H9 (cell line): ENCODE measurements around the gene RUNDC1. TPM values are rescaled to one million over a fixed set of nuclear protein-coding genes. Genes with fewer than 3 reads are reported as not detected.

Experiments used
- DNase-seq: peaks from one replicate; pipeline ENCODE4 v3.0.0-alpha.2; 2017
- H2AFZ ChIP-seq: one replicate; pipeline ENCODE4 v1.6.1; 2013; ENCODE audit warnings: mild to moderate bottlenecking, low read length, control low read depth, moderate library complexity
- H2AK5ac ChIP-seq: 2 replicates; pipeline ENCODE4 v1.6.1; 2013; ENCODE audit warnings: low read length, control low read depth, mixed read lengths; ENCODE audit not compliant: insufficient read length
- H2BK120ac ChIP-seq: one replicate; pipeline ENCODE4 v1.6.1; 2013; ENCODE audit warnings: low read depth, mild to moderate bottlenecking, low read length, control low read depth, inconsistent platforms; ENCODE audit not compliant: poor library complexity, severe bottlenecking
- H2BK12ac ChIP-seq: 2 replicates; pipeline ENCODE4 v1.6.1; 2013; ENCODE audit warnings: low read length, control low read depth, mixed read lengths, low read depth; ENCODE audit not compliant: insufficient read length
- H2BK15ac ChIP-seq: 2 replicates; pipeline ENCODE4 v1.6.1; 2013; ENCODE audit warnings: low read depth, low read length, control low read depth
- H2BK20ac ChIP-seq: one replicate; pipeline ENCODE4 v1.6.1; 2013; ENCODE audit warnings: low read depth, mild to moderate bottlenecking, low read length, control low read depth, inconsistent platforms; ENCODE audit not compliant: poor library complexity, severe bottlenecking
- H2BK5ac ChIP-seq: 2 replicates; pipeline ENCODE4 v1.6.1; 2013; ENCODE audit warnings: low read length, control low read depth, mixed read lengths; ENCODE audit not compliant: insufficient read length
- H3K14ac ChIP-seq: 2 replicates; pipeline ENCODE4 v1.6.1; 2013; ENCODE audit warnings: low read length, control low read depth; ENCODE audit not compliant: insufficient read depth
- H3K18ac ChIP-seq: 2 replicates; pipeline ENCODE4 v1.6.1; 2013; ENCODE audit warnings: low read depth, mild to moderate bottlenecking, mixed read lengths, low read length, control low read depth; ENCODE audit not compliant: insufficient read length
- H3K23ac ChIP-seq: 2 replicates; pipeline ENCODE4 v1.6.1; 2013; ENCODE audit warnings: low read length, control low read depth, mixed read lengths, low read depth; ENCODE audit not compliant: insufficient read length
- H3K23me2 ChIP-seq: 2 replicates; pipeline ENCODE4 v1.6.1; 2013; ENCODE audit warnings: low read depth, mild to moderate bottlenecking, mixed read lengths, low read length, control low read depth; ENCODE audit not compliant: insufficient read length, poor library complexity, severe bottlenecking
- H3K27ac ChIP-seq: 2 replicates; pipeline ENCODE4 v1.5.1; 2013; ENCODE audit warnings: low read length, control low read depth, mixed read lengths, low read depth; ENCODE audit not compliant: insufficient read length
- H3K27me3 ChIP-seq: 2 replicates; pipeline ENCODE4 v1.6.1; 2013; ENCODE audit warnings: low read length, control low read depth, inconsistent platforms; ENCODE audit not compliant: insufficient read depth
- H3K4ac ChIP-seq: 2 replicates; pipeline ENCODE4 v1.6.1; 2013; ENCODE audit warnings: low read depth, mild to moderate bottlenecking, control low read depth, inconsistent platforms, low read length, moderate library complexity
- H3K4me1 ChIP-seq: 2 replicates; pipeline ENCODE4 v1.6.1; 2013; ENCODE audit warnings: low read length, control low read depth, inconsistent platforms; ENCODE audit not compliant: insufficient read depth
- H3K4me2 ChIP-seq: 2 replicates; pipeline ENCODE4 v1.6.1; 2013; ENCODE audit warnings: low read length, control low read depth, mixed read lengths; ENCODE audit not compliant: insufficient read length, insufficient read depth
- H3K56ac ChIP-seq: 2 replicates; pipeline ENCODE4 v1.6.1; 2013; ENCODE audit warnings: low read depth, mild to moderate bottlenecking, mixed read lengths, low read length, control low read depth; ENCODE audit not compliant: insufficient read length
- H3K79me1 ChIP-seq: 2 replicates; pipeline ENCODE4 v1.6.1; 2013; ENCODE audit warnings: low read depth, mild to moderate bottlenecking, moderate library complexity, low read length, control low read depth, inconsistent platforms; ENCODE audit not compliant: insufficient read depth, poor library complexity, severe bottlenecking
- H3K79me2 ChIP-seq: 2 replicates; pipeline ENCODE4 v1.6.1; 2013; ENCODE audit warnings: low read length, control low read depth, inconsistent platforms; ENCODE audit not compliant: insufficient read depth
- H3K9ac ChIP-seq: 2 replicates; pipeline ENCODE4 v1.6.1; 2013; ENCODE audit warnings: low read length, control low read depth, mixed read lengths; ENCODE audit not compliant: insufficient read length; ENCODE audit errors: extremely low read depth
- H3K9me3 ChIP-seq: one replicate; pipeline ENCODE4 v1.6.1; 2013; ENCODE audit warnings: low read depth, low read length, inconsistent platforms; ENCODE audit not compliant: control insufficient read depth
- H3T11ph ChIP-seq: one replicate; pipeline ENCODE4 v1.6.1; 2013; ENCODE audit warnings: mild to moderate bottlenecking, low read length, control low read depth, inconsistent platforms
- H4K20me1 ChIP-seq: one replicate; pipeline ENCODE4 v1.6.1; 2013; ENCODE audit not compliant: control insufficient read depth, insufficient read length, insufficient read depth
- H4K5ac ChIP-seq: 2 replicates; pipeline ENCODE4 v1.6.1; 2013; ENCODE audit warnings: low read depth, mild to moderate bottlenecking, mixed read lengths, low read length, control low read depth; ENCODE audit not compliant: insufficient read length
- H4K8ac ChIP-seq: replicated peaks from 2 replicates; pipeline ENCODE4 v1.6.1; 2013; ENCODE audit warnings: low read length, control low read depth, mixed read lengths, low read depth; ENCODE audit not compliant: insufficient read length
- H4K91ac ChIP-seq: 2 replicates; pipeline ENCODE4 v1.6.1; 2013; ENCODE audit warnings: low read depth, mild to moderate bottlenecking, moderate library complexity, mixed read lengths, low read length, control low read depth; ENCODE audit not compliant: insufficient read length
- H3K27ac Mint-ChIP-seq, 3 experiments: 2 replicates in 2 of 3; 3 replicates in 1 of 3; pipeline ENCODE4 v1.8.0; 2020 to 2021; ENCODE audit warnings: mixed read lengths in 3 of 3, mild to moderate bottlenecking in 1 of 3, moderate library complexity in 1 of 3
- H3K27me3 Mint-ChIP-seq: 2 replicates; pipeline ENCODE4 v1.8.0; 2021; ENCODE audit warnings: low read depth, mild to moderate bottlenecking, moderate library complexity, mixed read lengths
- H3K36me3 Mint-ChIP-seq, 3 experiments: 2 replicates in 2 of 3; 3 replicates in 1 of 3; pipeline ENCODE4 v1.8.0; 2020 to 2021; ENCODE audit warnings: low read depth in 3 of 3, mixed read lengths in 3 of 3; ENCODE audit not compliant: insufficient read depth in 1 of 3
- H3K4me1 Mint-ChIP-seq, 2 experiments: 2 replicates each; pipeline ENCODE4 v1.8.0; 2020; ENCODE audit warnings: mixed read lengths in 2 of 2
- H3K4me3 Mint-ChIP-seq, 2 experiments: 2 replicates in 1 of 2; 3 replicates in 1 of 2; pipeline ENCODE4 v1.8.0; 2020 to 2021; ENCODE audit warnings: mild to moderate bottlenecking in 2 of 2, mixed read lengths in 2 of 2, moderate library complexity in 1 of 2
- H3K9me3 Mint-ChIP-seq, 2 experiments: 2 replicates in 1 of 2; 3 replicates in 1 of 2; pipeline ENCODE4 v1.8.0; 2020; ENCODE audit warnings: mild to moderate bottlenecking in 2 of 2, mixed read lengths in 2 of 2, moderate library complexity in 1 of 2
- CTCF ChIP-seq: fragments of 200-600 bp; sonication (generic); conservative IDR thresholded peaks from 3 replicates; pipeline ENCODE4 v1.8.0; 2021; ENCODE audit warnings: antibody characterized with exemption, mild to moderate bottlenecking
- WGBS: extraction: QIAGEN DNeasy Blood & Tissue Kit; methylation state at CpG from one replicate; pipeline ENCODE4 v1.1.7; 2013; ENCODE audit warnings: missing lambda C conversion rate, low lambda C conversion rate, mixed read lengths; ENCODE audit not compliant: insufficient read length; ENCODE audit errors: extremely low coverage; 5-methylcytosine and 5-hydroxymethylcytosine counted together
- total RNA-seq: library from RNA; stranded (reverse); gene quantifications from 2 replicates; pipeline ENCODE4 v1.2.1, GENCODE V29; 2021

Gene RUNDC1
- total RNA-seq, 1 experiment from 2014 or later = 18.8 TPM

- no peaks in the 10 kb centered on the region for H3K23me2 ChIP-seq
- H3T11ph ChIP-seq = no peak overlapping the region
- TF ChIP-seq CTCF = no peak
- H2BK20ac ChIP-seq = no peak overlapping the region
- DNase-seq = no peak
- no peak overlapping the region for H3K14ac ChIP-seq
- H3K27ac Mint-ChIP-seq = peak overlapping the region in 1 of 3 experiments; percentile 80; a peak in 1 of 7 replicates
- H2BK12ac ChIP-seq = no peak overlapping the region
- peaks cover 3 to 23% (median 20%) of the 10 kb centered on the region in 3 experiments; a peak in 6 of 7 replicates for H3K36me3 Mint-ChIP-seq
- no peak overlapping the region for H3K4ac ChIP-seq
- H2BK120ac ChIP-seq = no peak overlapping the region
- no peak overlapping the region for H3K4me3 Mint-ChIP-seq
- no peaks in the 10 kb centered on the region for H3K27me3 ChIP-seq
- H3K27me3 Mint-ChIP-seq = no peaks in the 10 kb centered on the region
- no peak overlapping the region for H3K4me2 ChIP-seq
- no peak overlapping the region for H3K9ac ChIP-seq
- H4K8ac ChIP-seq = no peak overlapping the region
- no peak overlapping the region for H3K23ac ChIP-seq
- no peaks in the 10 kb centered on the region for H3K9me3 ChIP-seq
- H3K9me3 Mint-ChIP-seq = no peaks in the 10 kb centered on the region
- H4K91ac ChIP-seq = no peak overlapping the region
- no peaks in the 10 kb centered on the region for H3K79me2 ChIP-seq
- no peak overlapping the region for H3K27ac ChIP-seq
- H2BK15ac ChIP-seq = no peak overlapping the region
- no peak overlapping the region for H2BK5ac ChIP-seq
- no peak overlapping the region for H4K5ac ChIP-seq
- H3K4me1 ChIP-seq = no peaks in the 10 kb centered on the region; the same call in 1 of the 2 replicates
- no peak overlapping the region for H3K56ac ChIP-seq
- no peaks in the 10 kb centered on the region for H4K20me1 ChIP-seq
- H3K18ac ChIP-seq = no peak overlapping the region
- peaks cover 21 to 39% of the 10 kb centered on the region in 2 experiments for H3K4me1 Mint-ChIP-seq
- no peak overlapping the region for H2AFZ ChIP-seq
- H3K79me1 ChIP-seq = no peaks in the 10 kb centered on the region
- H2AK5ac ChIP-seq = no peak overlapping the region
- WGBS = no CpG with 5 or more reads among the region's 15 CpGs
These were observed 31.5 kb downstream of the RUNDC1 start for GRCh38 chr17:43011728-43012472.
